Measurements from ENCODE around the gene UTF1.

UTF1 gene

GRCh38 chr10:133187906-133188681 lies 41.9 kb upstream of the UTF1 start:
- peaks cover 18% of the 10 kb centered on the region for H3K27me3 Mint-ChIP-seq (ENCODE audit: low read depth)
- no peak for TF ChIP-seq CTCF (IDR thresholded peaks at IDR 0.05; ENCODE audit: unreplicated experiment in 3 of 3)
- peaks cover 4% of the 10 kb centered on the region for H3K4me1 Mint-ChIP-seq
- no peak overlapping the region for H3K4me3 Mint-ChIP-seq
- peaks cover 11% of the 10 kb centered on the region for H3K36me3 Mint-ChIP-seq (ENCODE audit: low read depth)
- H3K27ac Mint-ChIP-seq = no peak overlapping the region
- H3K9me3 Mint-ChIP-seq = peaks cover 10% of the 10 kb centered on the region

GRCh38 chr10:133189256-133189655 lies 40.8 kb upstream of the UTF1 start:
- Mint-ChIP-seq H3K4me1 (peaks cover 4% of the 10 kb centered on the region), H3K27me3 (ENCODE audit: low read depth) (peaks cover 21% of the 10 kb centered on the region), H3K36me3 (ENCODE audit: low read depth) (peaks cover 9% of the 10 kb centered on the region), H3K27ac (no peak overlapping the region), H3K4me3 (no peak overlapping the region), H3K9me3 (peaks cover 20% of the 10 kb centered on the region)
- no peak for TF ChIP-seq CTCF (IDR thresholded peaks at IDR 0.05; ENCODE audit: unreplicated experiment in 3 of 3)

GRCh38 chr10:133189726-133190125 lies 40.3 kb upstream of the UTF1 start:
- H3K4me1 Mint-ChIP-seq = peaks cover 4% of the 10 kb centered on the region
- TF ChIP-seq CTCF (IDR thresholded peaks at IDR 0.05; ENCODE audit: unreplicated experiment in 3 of 3) = no peak
- peaks cover 6% of the 10 kb centered on the region for H3K36me3 Mint-ChIP-seq (ENCODE audit: low read depth)
- H3K27ac Mint-ChIP-seq = no peak overlapping the region
- H3K9me3 Mint-ChIP-seq = peaks cover 23% of the 10 kb centered on the region
- peaks cover 24% of the 10 kb centered on the region for H3K27me3 Mint-ChIP-seq (ENCODE audit: low read depth)
- H3K4me3 Mint-ChIP-seq = no peak overlapping the region

- Mint-ChIP-seq H3K4me1 (peaks cover 4% of the 10 kb centered on the region), H3K36me3 (ENCODE audit: low read depth) (peaks cover 6% of the 10 kb centered on the region), H3K4me3 (no peak overlapping the region), H3K27ac (no peak overlapping the region), H3K9me3 (peaks cover 23% of the 10 kb centered on the region), H3K27me3 (ENCODE audit: low read depth) (peaks cover 26% of the 10 kb centered on the region)
- no peak for TF ChIP-seq CTCF (IDR thresholded peaks at IDR 0.05; ENCODE audit: unreplicated experiment in 3 of 3)
These were observed 39.8 kb upstream of the UTF1 start for GRCh38 chr10:133190225-133190624.

- Mint-ChIP-seq H3K36me3 (ENCODE audit: low read depth) (peaks cover 6% of the 10 kb centered on the region), H3K27me3 (ENCODE audit: low read depth) (peaks cover 26% of the 10 kb centered on the region), H3K9me3 (peaks cover 23% of the 10 kb centered on the region), H3K4me3 (no peak overlapping the region), H3K27ac (no peak overlapping the region), H3K4me1 (peaks cover 7% of the 10 kb centered on the region)
- no peak for TF ChIP-seq CTCF (IDR thresholded peaks at IDR 0.05; ENCODE audit: unreplicated experiment in 3 of 3)
These were observed 38.4 kb upstream of the UTF1 start for GRCh38 chr10:133191651-133192050.

- TF ChIP-seq CTCF (IDR thresholded peaks at IDR 0.05; ENCODE audit: unreplicated experiment in 3 of 3) = no peak
- no peak overlapping the region for H3K27ac Mint-ChIP-seq
- H3K4me3 Mint-ChIP-seq = no peak overlapping the region
- peaks cover 6% of the 10 kb centered on the region for H3K4me1 Mint-ChIP-seq
- peaks cover 26% of the 10 kb centered on the region for H3K27me3 Mint-ChIP-seq (ENCODE audit: low read depth)
- peaks cover 6% of the 10 kb centered on the region for H3K36me3 Mint-ChIP-seq (ENCODE audit: low read depth)
- peaks cover 23% of the 10 kb centered on the region for H3K9me3 Mint-ChIP-seq
These were observed 35.9 kb upstream of the UTF1 start for GRCh38 chr10:133194151-133194550.
